GM21529 (cell line): ENCODE results near the gene ATP13A5.

ENCODE experiments used
- ATAC-seq: cut with Tn5 transposase; IDR thresholded peaks from one replicate; pipeline ENCODE4 v1.9.1; 2021; ENCODE audit not compliant: unreplicated experiment

Gene ATP13A5, protein sequence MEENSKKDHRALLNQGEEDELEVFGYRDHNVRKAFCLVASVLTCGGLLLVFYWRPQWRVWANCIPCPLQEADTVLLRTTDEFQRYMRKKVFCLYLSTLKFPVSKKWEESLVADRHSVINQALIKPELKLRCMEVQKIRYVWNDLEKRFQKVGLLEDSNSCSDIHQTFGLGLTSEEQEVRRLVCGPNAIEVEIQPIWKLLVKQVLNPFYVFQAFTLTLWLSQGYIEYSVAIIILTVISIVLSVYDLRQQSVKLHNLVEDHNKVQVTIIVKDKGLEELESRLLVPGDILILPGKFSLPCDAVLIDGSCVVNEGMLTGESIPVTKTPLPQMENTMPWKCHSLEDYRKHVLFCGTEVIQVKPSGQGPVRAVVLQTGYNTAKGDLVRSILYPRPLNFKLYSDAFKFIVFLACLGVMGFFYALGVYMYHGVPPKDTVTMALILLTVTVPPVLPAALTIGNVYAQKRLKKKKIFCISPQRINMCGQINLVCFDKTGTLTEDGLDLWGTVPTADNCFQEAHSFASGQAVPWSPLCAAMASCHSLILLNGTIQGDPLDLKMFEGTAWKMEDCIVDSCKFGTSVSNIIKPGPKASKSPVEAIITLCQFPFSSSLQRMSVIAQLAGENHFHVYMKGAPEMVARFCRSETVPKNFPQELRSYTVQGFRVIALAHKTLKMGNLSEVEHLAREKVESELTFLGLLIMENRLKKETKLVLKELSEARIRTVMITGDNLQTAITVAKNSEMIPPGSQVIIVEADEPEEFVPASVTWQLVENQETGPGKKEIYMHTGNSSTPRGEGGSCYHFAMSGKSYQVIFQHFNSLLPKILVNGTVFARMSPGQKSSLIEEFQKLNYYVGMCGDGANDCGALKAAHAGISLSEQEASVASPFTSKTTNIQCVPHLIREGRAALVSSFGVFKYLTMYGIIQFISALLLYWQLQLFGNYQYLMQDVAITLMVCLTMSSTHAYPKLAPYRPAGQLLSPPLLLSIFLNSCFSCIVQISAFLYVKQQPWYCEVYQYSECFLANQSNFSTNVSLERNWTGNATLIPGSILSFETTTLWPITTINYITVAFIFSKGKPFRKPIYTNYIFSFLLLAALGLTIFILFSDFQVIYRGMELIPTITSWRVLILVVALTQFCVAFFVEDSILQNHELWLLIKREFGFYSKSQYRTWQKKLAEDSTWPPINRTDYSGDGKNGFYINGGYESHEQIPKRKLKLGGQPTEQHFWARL

DNA sequence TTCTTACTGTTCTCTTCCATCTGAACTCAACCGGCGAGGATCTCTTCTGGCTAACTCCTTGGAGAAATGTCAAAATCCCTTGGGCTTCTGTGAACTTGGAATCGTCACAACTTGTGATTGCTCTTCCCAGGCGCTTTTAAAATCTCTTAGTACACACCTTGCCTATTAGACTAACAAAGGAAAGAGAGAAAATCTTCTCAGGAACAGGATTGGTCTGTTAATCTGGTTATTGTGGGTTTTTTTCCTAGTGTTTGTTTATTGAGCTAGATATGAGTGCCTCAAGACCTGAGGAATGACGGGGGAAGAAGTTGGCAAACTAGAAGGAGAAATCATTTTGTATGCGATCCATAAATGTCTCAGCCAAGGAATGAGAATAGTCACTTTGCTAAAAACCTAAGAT lies at the start of gene ATP13A5:
TSS of gene ATP13A5 (minus strand) at position 48 of the 400 bp plus-strand sequence. CDS start at position 20, 28 bp downstream.
- ATAC-seq, result no peak

GRCh38 chr3:193418576-193419373 lies 40.2 kb upstream of the ATP13A5 start:
- no peak for ATAC-seq

DNA sequence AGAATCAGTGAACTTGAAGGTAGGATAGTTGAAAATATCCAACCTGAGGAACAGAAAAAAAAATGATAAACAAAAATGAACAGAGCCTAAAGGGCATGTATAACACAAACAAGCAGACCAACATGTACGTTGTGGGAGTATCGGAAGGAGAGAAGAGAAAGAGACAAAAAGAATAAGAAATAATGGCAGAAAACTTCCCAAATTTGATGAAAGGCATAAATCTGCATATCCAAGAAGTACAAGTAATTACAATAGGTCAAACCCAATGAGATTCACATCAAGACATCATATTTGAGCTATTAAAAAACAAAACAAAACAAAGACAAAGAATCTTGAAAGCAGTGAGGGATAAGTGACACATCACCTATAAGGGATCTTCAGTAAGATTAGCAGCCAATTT lies 38.1 kb upstream of the ATP13A5 start:
- no peak for ATAC-seq

DNA sequence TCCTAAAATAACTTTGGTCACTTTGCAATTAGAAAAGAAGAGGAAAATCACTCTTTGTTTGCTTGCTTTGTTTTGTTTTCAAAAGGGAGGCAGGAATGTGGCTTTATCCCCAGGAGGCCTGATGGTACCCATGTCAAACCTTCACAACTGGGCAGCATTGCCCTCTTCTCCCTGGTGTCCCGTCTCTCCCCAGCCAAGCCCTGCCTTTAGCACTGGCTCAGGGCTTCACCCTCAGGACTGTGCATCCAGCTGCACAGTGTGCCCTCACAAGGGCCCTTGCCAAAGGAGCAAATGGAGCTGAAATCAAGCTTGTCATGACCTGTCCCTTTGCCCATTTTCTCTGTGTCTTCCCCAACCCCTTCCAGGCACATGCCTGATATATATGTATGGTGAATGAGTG lies 29.1 kb upstream of the ATP13A5 start:
- no peak for ATAC-seq

DNA sequence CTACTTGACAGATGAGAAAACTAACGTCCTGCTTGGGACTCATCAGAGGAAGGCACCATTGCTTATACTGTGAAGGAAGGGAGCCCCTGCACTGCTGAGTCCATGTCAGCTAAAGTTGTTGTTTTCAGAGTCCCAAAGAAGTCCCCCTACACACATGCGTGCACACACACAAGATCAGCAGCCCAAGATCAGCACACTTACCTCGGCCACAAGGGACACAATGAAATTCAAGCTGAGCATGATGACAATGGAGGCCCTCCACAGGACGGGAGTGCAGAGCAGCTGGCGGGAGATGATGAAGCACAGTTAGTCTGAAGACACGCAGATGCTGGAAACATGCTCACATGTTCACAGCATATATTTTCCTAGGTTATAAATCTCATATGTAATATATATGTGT lies 28.6 kb upstream of the ATP13A5 start:
- ATAC-seq, result no peak

DNA sequence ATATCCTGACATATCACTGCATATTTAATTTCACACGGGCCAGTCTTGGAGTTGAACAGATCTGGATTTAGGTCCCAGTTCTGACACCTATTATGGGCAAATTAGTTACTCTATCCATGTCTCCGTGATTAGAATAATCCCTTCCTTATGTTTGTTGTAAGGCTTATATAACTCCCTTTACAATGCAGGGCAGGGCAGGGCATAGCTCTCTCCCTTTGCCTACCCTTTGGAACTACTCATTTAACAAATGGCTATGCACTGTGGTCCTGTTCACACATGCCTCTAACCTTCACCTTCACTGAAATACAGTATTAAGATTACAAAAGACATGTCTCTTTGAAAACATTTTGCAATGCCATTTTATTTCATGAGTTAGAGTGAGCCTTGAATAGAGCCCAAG lies 24.8 kb upstream of the ATP13A5 start:
- ATAC-seq, result no peak

- ATAC-seq, result no peak
Measured at GRCh38 chr3:193400304-193400703, 21.8 kb upstream of the ATP13A5 start.

DNA sequence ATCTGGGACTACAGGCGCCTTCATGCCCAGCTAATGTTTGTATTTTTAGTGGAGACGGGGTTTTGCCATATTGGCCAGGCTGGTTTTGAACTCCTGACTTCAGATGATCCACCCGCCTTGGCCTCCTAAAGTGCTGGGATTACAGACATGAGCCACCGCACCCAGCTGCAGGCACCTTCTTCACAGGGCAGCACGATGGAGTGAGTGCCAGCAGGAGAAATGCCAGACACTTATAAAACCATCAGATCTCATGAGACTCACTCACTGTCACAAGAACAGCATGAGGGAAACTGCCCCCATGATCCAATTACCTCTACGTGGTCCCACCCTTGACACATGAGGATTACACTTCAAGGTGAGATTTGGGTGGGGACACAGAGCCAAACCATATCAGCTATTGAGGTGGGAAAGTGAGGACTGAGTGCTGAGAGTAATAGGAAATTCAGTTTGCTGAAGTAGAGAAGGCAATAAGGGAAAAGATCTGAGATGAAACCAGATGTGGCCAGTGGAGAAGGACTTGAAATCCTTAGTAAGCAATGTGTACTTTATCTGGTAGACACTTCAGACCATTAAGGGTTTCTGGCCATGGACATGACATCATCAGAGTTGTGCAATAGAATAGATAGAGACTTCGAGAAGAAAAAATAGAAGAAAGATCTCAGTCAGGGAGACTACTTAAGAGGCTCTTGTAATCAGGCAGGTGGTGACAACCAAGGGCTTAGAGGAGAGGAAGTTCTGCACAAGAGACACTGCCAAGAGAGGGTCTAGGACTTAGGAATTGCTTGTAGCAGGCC lies 18.1 kb upstream of the ATP13A5 start:
- ATAC-seq, result no peak

- ATAC-seq, result no peak
Measured at GRCh38 chr3:193391902-193392301, 13.3 kb upstream of the ATP13A5 start.

DNA sequence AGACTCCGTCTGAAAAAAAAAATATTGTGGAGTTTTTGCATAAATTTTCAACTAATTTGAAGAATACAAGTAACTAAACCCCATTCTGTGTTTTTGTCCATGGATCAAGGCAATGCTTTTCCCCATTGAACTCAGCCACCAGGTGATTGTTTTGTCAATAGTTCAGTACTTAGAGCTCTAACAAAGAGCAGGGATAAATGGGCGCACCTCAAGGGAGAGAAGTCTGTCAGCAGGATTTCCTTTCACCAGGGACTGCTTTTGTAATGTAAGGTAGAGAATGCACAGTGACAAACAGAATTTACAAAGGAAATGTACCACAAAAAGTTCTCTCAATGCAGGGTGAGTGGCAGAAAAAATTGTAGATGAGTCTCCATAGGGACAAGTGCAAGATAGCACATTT lies 10.8 kb upstream of the ATP13A5 start:
- ATAC-seq, result no peak

DNA sequence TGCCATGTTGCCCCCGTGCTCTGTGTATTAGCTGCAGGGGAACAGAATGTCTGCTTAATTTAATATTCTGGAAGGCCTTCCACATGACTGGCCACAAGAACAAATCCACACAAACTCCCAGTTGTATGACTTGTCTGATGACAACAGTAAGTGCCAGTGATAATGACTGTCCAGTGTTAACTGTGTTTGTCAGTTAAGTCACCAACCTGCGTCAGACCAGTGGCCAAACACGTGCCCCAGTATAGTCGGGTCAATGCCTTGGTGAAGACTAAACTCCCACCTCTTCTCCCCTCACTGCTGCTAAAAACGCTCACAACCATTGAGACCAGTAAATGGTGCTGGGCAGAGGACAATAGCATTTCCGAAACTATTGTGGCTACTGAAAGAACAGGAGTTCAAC lies 9.8 kb upstream of the ATP13A5 start:
- no peak for ATAC-seq

DNA sequence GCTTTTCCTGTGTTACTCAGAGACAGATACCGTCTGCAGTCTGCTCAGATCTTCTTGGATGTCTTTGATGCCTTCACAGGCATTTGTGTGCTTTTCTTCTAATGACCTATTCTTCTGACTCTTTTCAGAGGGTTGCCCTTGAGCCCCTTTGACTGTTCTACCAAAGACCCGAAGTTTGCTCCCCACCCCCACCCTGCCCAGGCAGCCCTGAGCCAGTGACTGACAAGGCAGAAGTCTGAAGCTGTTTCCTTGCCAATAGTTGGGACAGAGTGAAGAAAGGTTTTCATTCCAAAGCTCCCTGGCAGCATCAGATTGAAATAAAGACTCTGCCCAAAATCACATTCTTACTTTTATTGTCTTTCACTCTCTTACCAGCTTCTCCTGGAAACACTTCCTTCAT lies 9.0 kb upstream of the ATP13A5 start:
- ATAC-seq, result no peak

GRCh38 chr3:193377591-193377990 lies 962 bp downstream of the ATP13A5 start:
- ATAC-seq, result no peak

DNA sequence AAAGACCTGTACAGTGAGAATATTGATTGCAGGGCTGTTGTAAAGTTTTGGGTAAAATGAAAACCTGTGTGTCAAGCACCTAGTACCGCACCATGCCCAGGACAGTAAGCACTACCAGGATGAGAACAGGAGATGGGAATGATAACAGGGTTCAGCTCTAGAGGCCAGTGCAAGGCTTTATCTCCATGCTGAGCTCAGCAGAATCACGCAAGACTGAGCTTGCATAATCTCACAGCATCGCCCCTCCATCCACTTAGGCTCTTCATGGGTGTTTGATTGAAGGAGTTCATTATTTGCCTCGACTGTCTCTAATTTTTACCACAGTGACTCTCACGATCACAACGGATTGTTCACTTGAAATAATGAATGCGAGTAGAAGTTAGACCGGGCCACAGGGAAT lies 2.9 kb downstream of the ATP13A5 start:
- ATAC-seq, result no peak

GRCh38 chr3:193372783-193373182 lies 5.8 kb downstream of the ATP13A5 start:
- ATAC-seq, result no peak

GRCh38 chr3:193367868-193368267 lies 10.7 kb downstream of the ATP13A5 start:
- ATAC-seq, result no peak

- no peak for ATAC-seq
Measured at GRCh38 chr3:193357291-193357690, 21.3 kb downstream of the ATP13A5 start.

GRCh38 chr3:193354423-193354822 lies 24.1 kb downstream of the ATP13A5 start:
- no peak for ATAC-seq

DNA sequence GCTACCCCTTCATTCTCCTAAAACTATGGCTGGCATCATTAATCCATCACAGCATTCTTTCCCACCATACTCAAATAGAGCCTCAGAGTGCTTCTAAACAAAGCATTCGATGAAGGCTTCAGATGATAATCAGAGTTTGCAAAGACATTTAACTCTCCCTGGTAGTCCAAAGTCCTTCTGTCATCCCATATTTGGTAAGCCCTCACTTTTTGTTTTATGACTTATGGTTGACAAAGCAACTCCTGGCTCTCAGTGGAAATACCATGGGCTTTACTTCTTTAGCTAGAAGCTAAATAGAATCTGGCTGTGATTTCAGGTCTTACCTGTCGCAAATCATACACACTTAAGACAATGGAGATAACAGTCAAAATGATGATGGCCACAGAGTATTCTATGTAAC lies 27.8 kb downstream of the ATP13A5 start:
- no peak for ATAC-seq

DNA sequence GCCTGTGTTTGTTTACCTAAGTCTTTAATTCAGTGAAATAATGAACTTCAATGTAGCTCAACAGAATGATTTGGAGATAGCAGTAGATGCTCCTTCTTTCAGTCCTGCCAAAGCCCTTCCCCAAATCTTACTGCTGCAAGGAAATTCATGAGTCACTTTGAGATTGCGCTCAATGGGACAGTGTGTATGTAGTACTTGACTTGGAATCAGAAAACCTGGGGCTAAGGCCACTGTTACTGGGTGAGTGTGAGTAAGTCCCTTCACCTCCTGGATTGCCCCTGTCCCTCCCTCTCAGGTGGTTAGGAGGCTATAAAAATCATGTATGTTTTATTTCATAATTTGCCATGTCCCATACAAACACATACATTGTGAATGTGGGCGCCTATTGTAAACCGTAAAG lies 29.9 kb downstream of the ATP13A5 start:
- no peak for ATAC-seq
